ENCODE results near the gene ALG5. TPM values are rescaled to one million over a fixed set of nuclear protein-coding genes. Genes with fewer than 3 reads are reported as not detected.

The ALG5 gene
- total RNA-seq, 3 donors from 2014 or later, result 24.0 to 38.6 (median 30.1) TPM

DNA sequence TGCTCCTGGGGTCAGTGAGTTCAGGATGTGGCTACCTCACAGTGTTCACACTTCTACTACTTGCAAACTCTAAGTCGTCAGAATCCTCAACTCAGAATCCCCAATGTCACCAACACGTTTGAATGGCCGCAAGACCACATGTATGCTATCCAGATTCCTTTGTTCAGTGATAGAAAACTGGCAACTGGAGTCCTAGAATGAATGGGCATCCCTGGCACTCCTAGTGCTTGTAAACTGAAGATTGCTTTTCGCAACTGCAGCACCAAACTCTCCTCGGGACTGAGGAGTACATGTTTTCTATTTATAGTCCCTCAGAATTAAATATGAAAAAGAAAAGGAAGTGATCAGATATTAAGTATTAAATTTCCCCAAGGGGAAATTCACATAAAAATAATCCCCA, 84.0 kb downstream of the ALG5 start:
- no peaks in the 10 kb centered on the region for H3K4me1 ChIP-seq (ENCODE audit: low read depth)
- no peaks in the 10 kb centered on the region for H3K36me3 ChIP-seq (ENCODE audit: low read depth)
- H3K4me3 ChIP-seq, result no peak overlapping the region
- TF ChIP-seq, protein P1, sequence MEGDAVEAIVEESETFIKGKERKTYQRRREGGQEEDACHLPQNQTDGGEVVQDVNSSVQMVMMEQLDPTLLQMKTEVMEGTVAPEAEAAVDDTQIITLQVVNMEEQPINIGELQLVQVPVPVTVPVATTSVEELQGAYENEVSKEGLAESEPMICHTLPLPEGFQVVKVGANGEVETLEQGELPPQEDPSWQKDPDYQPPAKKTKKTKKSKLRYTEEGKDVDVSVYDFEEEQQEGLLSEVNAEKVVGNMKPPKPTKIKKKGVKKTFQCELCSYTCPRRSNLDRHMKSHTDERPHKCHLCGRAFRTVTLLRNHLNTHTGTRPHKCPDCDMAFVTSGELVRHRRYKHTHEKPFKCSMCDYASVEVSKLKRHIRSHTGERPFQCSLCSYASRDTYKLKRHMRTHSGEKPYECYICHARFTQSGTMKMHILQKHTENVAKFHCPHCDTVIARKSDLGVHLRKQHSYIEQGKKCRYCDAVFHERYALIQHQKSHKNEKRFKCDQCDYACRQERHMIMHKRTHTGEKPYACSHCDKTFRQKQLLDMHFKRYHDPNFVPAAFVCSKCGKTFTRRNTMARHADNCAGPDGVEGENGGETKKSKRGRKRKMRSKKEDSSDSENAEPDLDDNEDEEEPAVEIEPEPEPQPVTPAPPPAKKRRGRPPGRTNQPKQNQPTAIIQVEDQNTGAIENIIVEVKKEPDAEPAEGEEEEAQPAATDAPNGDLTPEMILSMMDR (IDR thresholded peaks at IDR 0.05), result no peak
- intact Hi-C loops (cut with DNase I, micrococcal nuclease), result no loop called here
- ATAC-seq, result no peak
- H3K9me3 ChIP-seq, result no peaks in the 10 kb centered on the region
- DNase-seq, result no peak

DNA sequence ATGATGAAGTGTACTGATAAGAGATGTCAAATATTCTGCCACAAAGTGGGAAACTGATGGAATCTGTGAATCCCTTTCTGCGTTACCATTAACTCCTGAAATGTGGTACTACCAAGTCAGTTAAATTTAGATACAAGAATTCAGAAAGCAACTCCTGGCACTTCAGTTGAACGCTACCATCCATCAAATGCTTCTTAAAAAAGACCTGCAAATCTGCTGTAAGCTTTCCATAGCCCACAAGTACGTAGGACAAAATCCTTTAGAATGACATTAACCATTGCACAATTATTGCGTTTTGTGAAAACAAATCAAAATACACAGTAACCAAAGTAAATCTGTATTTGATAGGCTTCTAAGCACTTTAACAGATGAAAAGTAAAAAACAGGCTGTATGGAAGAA, 84.5 kb downstream of the ALG5 start:
- ATAC-seq (no peak), DNase-seq (no peak)
- intact Hi-C loops (cut with DNase I, micrococcal nuclease), result no loop called here
- H3K9me3 ChIP-seq, result no peaks in the 10 kb centered on the region
- H3K4me3 ChIP-seq, result no peak overlapping the region
- no peaks in the 10 kb centered on the region for H3K36me3 ChIP-seq (ENCODE audit: low read depth)
- TF ChIP-seq, protein P1 (IDR thresholded peaks at IDR 0.05), result no peak
- no peaks in the 10 kb centered on the region for H3K4me1 ChIP-seq (ENCODE audit: low read depth)

DNA sequence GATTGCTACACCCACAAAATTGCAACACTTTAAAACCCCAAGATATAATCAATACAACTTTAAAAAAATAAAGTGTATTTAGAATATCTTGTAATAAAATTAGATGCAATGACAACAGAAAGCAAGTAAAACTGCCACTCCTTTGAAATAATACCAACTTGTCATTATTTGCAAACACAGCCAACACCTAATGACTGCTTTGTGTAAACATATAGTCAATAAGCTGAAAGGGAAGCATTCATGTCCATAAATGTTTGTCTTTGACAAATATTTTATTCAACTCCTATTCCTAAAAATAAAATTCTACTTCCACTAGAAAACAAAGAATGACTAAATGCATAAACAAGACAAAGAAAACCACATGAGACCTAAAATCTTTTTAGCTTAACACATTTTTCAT, 85.7 kb downstream of the ALG5 start:
- H3K9me3 ChIP-seq, result no peaks in the 10 kb centered on the region
- no peak for DNase-seq
- H3K4me1 ChIP-seq (ENCODE audit: low read depth), result no peaks in the 10 kb centered on the region
- ATAC-seq, result no peak
- intact Hi-C loops (cut with DNase I, micrococcal nuclease), result no loop called here
- H3K4me3 ChIP-seq, result no peak overlapping the region
- H3K36me3 ChIP-seq (ENCODE audit: low read depth), result no peaks in the 10 kb centered on the region
- TF ChIP-seq, protein P1 (IDR thresholded peaks at IDR 0.05), result no peak

DNA sequence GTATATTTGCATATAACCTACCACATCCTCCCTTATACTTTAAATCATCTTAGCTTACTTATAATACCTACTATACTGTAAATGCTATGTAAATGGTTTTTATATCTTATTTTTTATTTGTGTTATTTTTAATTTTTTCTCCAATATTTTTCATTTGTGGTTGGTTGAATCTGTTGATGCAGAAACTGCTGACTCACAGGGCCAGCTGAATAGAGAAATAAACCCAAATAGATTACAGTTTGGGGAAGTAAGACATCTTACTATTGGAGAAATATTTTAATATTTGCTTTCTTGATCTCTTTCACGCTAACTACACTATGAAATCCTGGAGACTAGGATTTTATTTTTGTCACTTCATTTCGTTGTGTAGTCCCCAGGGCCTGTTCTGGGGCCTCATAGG, 86.2 kb downstream of the ALG5 start:
- TF ChIP-seq, protein P1 (IDR thresholded peaks at IDR 0.05), result no peak
- Histone ChIP-seq H3K4me1 (ENCODE audit: low read depth) (no peaks in the 10 kb centered on the region), H3K9me3 (no peaks in the 10 kb centered on the region), H3K4me3 (no peak overlapping the region), H3K36me3 (ENCODE audit: low read depth) (no peaks in the 10 kb centered on the region)
- DNase-seq (no peak), ATAC-seq (no peak)
- intact Hi-C loops (cut with DNase I, micrococcal nuclease), result no loop called here

DNA sequence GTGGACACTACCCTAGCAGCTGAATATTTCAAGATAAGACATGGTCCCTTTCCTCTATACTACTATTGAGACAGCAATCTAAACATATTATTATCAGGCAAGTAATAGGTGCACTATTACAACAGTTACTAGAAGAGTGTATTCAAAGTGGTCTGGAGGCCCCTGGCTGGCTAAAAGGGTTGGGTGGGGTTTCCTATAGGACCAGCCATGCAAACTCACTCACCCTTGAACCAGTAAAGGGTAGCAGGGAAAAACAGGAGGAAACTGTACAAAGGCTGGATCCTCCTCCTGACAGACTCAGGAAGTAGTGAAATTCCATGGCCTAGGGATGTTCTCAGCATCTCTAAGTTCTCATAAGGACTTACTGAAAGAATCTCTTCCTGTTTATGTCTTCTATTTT, 86.8 kb downstream of the ALG5 start:
- no peak overlapping the region for H3K4me3 ChIP-seq
- no peaks in the 10 kb centered on the region for H3K36me3 ChIP-seq (ENCODE audit: low read depth)
- TF ChIP-seq, protein P1 (IDR thresholded peaks at IDR 0.05), result no peak
- intact Hi-C loops (cut with DNase I, micrococcal nuclease), result no loop called here
- ATAC-seq (no peak), DNase-seq (no peak)
- H3K9me3 ChIP-seq, result no peaks in the 10 kb centered on the region
- no peaks in the 10 kb centered on the region for H3K4me1 ChIP-seq (ENCODE audit: low read depth)

DNA sequence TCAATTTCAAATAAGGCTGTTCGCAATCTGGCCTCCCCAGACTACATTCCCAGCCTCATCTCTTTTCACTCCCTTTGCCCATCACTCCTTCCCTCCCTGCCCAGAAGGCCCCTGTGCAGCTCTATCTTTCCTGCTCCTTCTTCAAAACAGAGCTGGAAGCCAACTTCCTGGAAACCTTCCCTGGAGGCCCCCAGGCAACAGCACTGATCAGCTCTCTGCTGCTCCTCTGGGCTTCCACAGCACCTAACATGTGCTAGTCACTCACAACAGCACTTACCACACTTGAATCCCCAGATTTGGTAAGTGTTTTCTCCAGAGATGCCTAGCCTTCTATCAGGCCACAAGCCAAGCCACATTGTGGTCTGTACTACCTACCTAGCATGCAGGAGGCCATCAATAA, 88.6 kb downstream of the ALG5 start:
- H3K4me1 ChIP-seq (ENCODE audit: low read depth), result no peaks in the 10 kb centered on the region
- intact Hi-C loops (cut with DNase I, micrococcal nuclease), result no loop called here
- H3K9me3 ChIP-seq, result no peaks in the 10 kb centered on the region
- ATAC-seq, result no peak
- H3K36me3 ChIP-seq (ENCODE audit: low read depth), result no peaks in the 10 kb centered on the region
- TF ChIP-seq, protein P1 (IDR thresholded peaks at IDR 0.05), result no peak
- no peak overlapping the region for H3K4me3 ChIP-seq
- no peak for DNase-seq

All from mucosa of descending colon (tissue), 3 donors.